CD14-positive monocyte (primary cell): ENCODE results near the gene TDRD1. TPM values are rescaled to one million over a fixed set of nuclear protein-coding genes. Genes with fewer than 3 reads are reported as not detected.

Source experiments
- DNase-seq, 3 donors: peaks; one replicate each; pipeline ENCODE4 v3.0.0-alpha.2; 2011 to 2022
- H2AFZ ChIP-seq: 2 replicates; pipeline ENCODE4 v1.6.0; 2012; ENCODE audit warnings: mild to moderate bottlenecking, low read depth, low read length, inconsistent platforms; ENCODE audit not compliant: insufficient read depth, poor library complexity, severe bottlenecking
- H3K27ac ChIP-seq, 2 donors: 1 replicate in 1 of 2; 2 replicates in 1 of 2; pipeline ENCODE4 v1.5.1; 2012 to 2013; ENCODE audit warnings: low read length in 2 of 2, control low read depth in 1 of 2, inconsistent platforms in 1 of 2, low read depth in 1 of 2, mild to moderate bottlenecking in 1 of 2
- H3K27me3 ChIP-seq, 2 donors: one replicate each; pipeline versions ENCODE4 v1.6.0 to v1.6.1; 2011 to 2013; ENCODE audit warnings: low read length in 2 of 2; ENCODE audit not compliant: control insufficient read depth in 2 of 2, insufficient read depth in 2 of 2
- H3K36me3 ChIP-seq, 2 donors: replicated peaks in 1 of 2; 1 replicate in 1 of 2; 2 replicates in 1 of 2; pipeline versions ENCODE4 v1.5.1 to v1.6.1; 2012 to 2013; ENCODE audit warnings: low read length in 2 of 2, control low read depth in 1 of 2, inconsistent platforms in 1 of 2, mild to moderate bottlenecking in 1 of 2; ENCODE audit not compliant: insufficient read depth in 2 of 2, control insufficient read depth in 1 of 2
- H3K4me1 ChIP-seq, 2 donors: 1 replicate in 1 of 2; 2 replicates in 1 of 2; pipeline versions ENCODE4 v1.5.1 to v1.6.1; 2012 to 2013; ENCODE audit warnings: low read length in 2 of 2, control low read depth in 1 of 2, inconsistent platforms in 1 of 2, mild to moderate bottlenecking in 1 of 2, moderate library complexity in 1 of 2; ENCODE audit not compliant: insufficient read depth in 2 of 2, control insufficient read depth in 1 of 2
- H3K4me2 ChIP-seq: replicated peaks from 2 replicates; pipeline ENCODE3; 2012; ENCODE audit warnings: low read length, moderate library complexity, mild to moderate bottlenecking; ENCODE audit not compliant: poor library complexity, severe bottlenecking; ENCODE audit errors: extremely low read depth
- H3K4me3 ChIP-seq, 3 experiments: fragments of 200-600 bp in 1 of 3; sonication (generic) in 1 of 3; replicated peaks in 1 of 3; 1 replicate in 2 of 3; 2 replicates in 1 of 3; pipeline ENCODE4 v1.5.1; 2011 to 2013; ENCODE audit warnings: low read length in 3 of 3, mild to moderate bottlenecking in 3 of 3, control low read depth in 2 of 3, low read depth in 2 of 3, inconsistent platforms in 1 of 3, moderate library complexity in 1 of 3
- H3K79me2 ChIP-seq: 2 replicates; pipeline ENCODE4 v1.6.0; 2012; ENCODE audit warnings: mild to moderate bottlenecking, control low read depth, inconsistent platforms, low read length, moderate library complexity; ENCODE audit not compliant: insufficient read depth
- H3K9ac ChIP-seq: 2 replicates; pipeline ENCODE4 v1.6.0; 2017; ENCODE audit warnings: low read length, mild to moderate bottlenecking; ENCODE audit not compliant: insufficient read depth, poor library complexity, severe bottlenecking
- H3K9me3 ChIP-seq, 2 donors: replicated peaks in 1 of 2; 1 replicate in 1 of 2; 2 replicates in 1 of 2; pipeline versions ENCODE4 v1.5.1 to v1.6.1; 2012 to 2013; ENCODE audit warnings: low read length in 2 of 2, control low read depth in 1 of 2; ENCODE audit not compliant: control insufficient read depth in 1 of 2, insufficient read depth in 1 of 2
- H4K20me1 ChIP-seq: 2 replicates; pipeline ENCODE4 v1.6.0; 2012; ENCODE audit warnings: mild to moderate bottlenecking, low read length, control low read depth, moderate library complexity; ENCODE audit not compliant: insufficient read depth
- H3K27ac Mint-ChIP-seq, 7 donors: one replicate each; pipeline ENCODE4 v1.8.0; 2020; ENCODE audit warnings: mild to moderate bottlenecking in 7 of 7, mixed read lengths in 7 of 7, moderate library complexity in 6 of 7, inconsistent platforms in 2 of 7
- H3K27me3 Mint-ChIP-seq, 3 donors: one replicate each; pipeline ENCODE4 v1.8.0; 2021 to 2022; ENCODE audit warnings: low read depth in 3 of 3, mild to moderate bottlenecking in 3 of 3, mixed read lengths in 3 of 3, moderate library complexity in 3 of 3, inconsistent platforms in 1 of 3
- H3K36me3 Mint-ChIP-seq, 2 donors: one replicate each; pipeline ENCODE4 v1.8.0; 2020; ENCODE audit warnings: mixed read lengths in 2 of 2, inconsistent platforms in 1 of 2, mild to moderate bottlenecking in 1 of 2
- H3K4me1 Mint-ChIP-seq: one replicate; pipeline ENCODE4 v1.8.0; 2020; ENCODE audit warnings: mild to moderate bottlenecking, mixed read lengths
- H3K4me3 Mint-ChIP-seq, 2 donors: one replicate each; pipeline ENCODE4 v1.8.0; 2020; ENCODE audit warnings: mild to moderate bottlenecking in 2 of 2, mixed read lengths in 2 of 2, moderate library complexity in 1 of 2
- H3K9me3 Mint-ChIP-seq, 7 donors: one replicate each; pipeline ENCODE4 v1.8.0; 2020 to 2022; ENCODE audit warnings: mixed read lengths in 7 of 7, mild to moderate bottlenecking in 6 of 7, moderate library complexity in 6 of 7, inconsistent platforms in 2 of 7
- CTCF ChIP-seq: fragments of 200-600 bp; IDR thresholded peaks from one replicate; pipeline ENCODE4 v1.8.0; 2022; ENCODE audit warnings: antibody characterized with exemption, mild to moderate bottlenecking
- WGBS: methylation state at CpG from one replicate; pipeline ENCODE4 v1.1.5; 2013; ENCODE audit warnings: missing lambda C conversion rate; ENCODE audit not compliant: insufficient coverage; 5-methylcytosine and 5-hydroxymethylcytosine counted together
- intact Hi-C, 2 donors: fragments of 100-400 bp; cut with micrococcal nuclease; formaldehyde crosslinking; loops; one replicate each; pipeline versions ENCODE4 v1.15.0 to v1.15.1; 2023
- polyA plus RNA-seq, 3 donors: library from polyadenylated mRNA; depleted of rRNA in 1 of 3; unstranded in 2 of 3; stranded (reverse) in 1 of 3; fragments of 300-500 nt in 2 of 3; fragments of >200 nt in 1 of 3; fragmentation: Illumina TruSeq in 2 of 3; gene quantifications; 1 replicate in 2 of 3; 2 replicates in 1 of 3; pipeline ENCODE4 v1.2.3, GENCODE V29; 2012 to 2021

The TDRD1 gene
- polyA plus RNA-seq, 3 donors: not detected

- H3K4me1 ChIP-seq: no peaks in the 10 kb centered on the region
- no peak overlapping the region for H3K27ac ChIP-seq
- no peaks in the 10 kb centered on the region for H3K4me1 Mint-ChIP-seq
- no peak overlapping the region for H2AFZ ChIP-seq
- intact Hi-C loops: no loop called here
- no peak overlapping the region for H3K4me2 ChIP-seq
- peaks cover 0 to 2% (median 0%) of the 10 kb centered on the region in 7 donors for H3K9me3 Mint-ChIP-seq
- H3K79me2 ChIP-seq: no peaks in the 10 kb centered on the region
- 99% methylated on average over 6 of the region's 6 CpGs for WGBS
- H3K4me3 Mint-ChIP-seq: no peak overlapping the region
- no peaks in the 10 kb centered on the region for H4K20me1 ChIP-seq
- no peak overlapping the region for H3K4me3 ChIP-seq
- no peak overlapping the region for H3K27ac Mint-ChIP-seq
- H3K36me3 ChIP-seq: no peaks in the 10 kb centered on the region
- H3K27me3 ChIP-seq: no peaks in the 10 kb centered on the region
- no peaks in the 10 kb centered on the region for H3K9me3 ChIP-seq
- H3K36me3 Mint-ChIP-seq: no peaks in the 10 kb centered on the region
- peaks cover 4 to 6% (median 4%) of the 10 kb centered on the region in 3 donors for H3K27me3 Mint-ChIP-seq
- no peak for TF ChIP-seq CTCF
- DNase-seq: no peak
- no peak overlapping the region for H3K9ac ChIP-seq
Observed at GRCh38 chr10:114276671-114277070, 97.5 kb downstream of the TDRD1 start.

GRCh38 chr10:114278140-114278883 lies 99.2 kb downstream of the TDRD1 start:
- intact Hi-C loops: no loop called here
- WGBS: 95% methylated on average over 19 of the region's 22 CpGs
- no peaks in the 10 kb centered on the region for H3K36me3 Mint-ChIP-seq

More at GRCh38 chr10:114278140-114278883, 99.2 kb downstream of the TDRD1 start:
- Histone ChIP-seq H3K4me2 (no peak overlapping the region), H3K27ac (no peak overlapping the region), H3K4me1 (no peaks in the 10 kb centered on the region), H3K9ac (no peak overlapping the region), H3K79me2 (no peaks in the 10 kb centered on the region), H2AFZ (no peak overlapping the region), H3K27me3 (no peaks in the 10 kb centered on the region), H3K9me3 (no peaks in the 10 kb centered on the region), H4K20me1 (no peaks in the 10 kb centered on the region), H3K36me3 (no peaks in the 10 kb centered on the region), H3K4me3 (no peak overlapping the region)
- Mint-ChIP-seq H3K27ac (peak overlapping the region in 1 of 7 donors; percentile 40), H3K9me3 (peaks cover 0 to 3% (median 0%) of the 10 kb centered on the region in 7 donors), H3K4me1 (peaks cover 2% of the 10 kb centered on the region), H3K4me3 (no peak overlapping the region), H3K27me3 (peaks cover 2 to 4% (median 3%) of the 10 kb centered on the region in 3 donors)
- no peak for DNase-seq
- no peak for TF ChIP-seq CTCF
